H1 (cell line): ENCODE data around the gene RFFL. TPM values are rescaled to one million over a fixed set of nuclear protein-coding genes. Genes with fewer than 3 reads are reported as not detected.

ENCODE experiments used
- CTCF ChIA-PET: fragments of 300-600 bp; sonication (Branson Sonifier 250); formaldehyde crosslinking; loops from one replicate; lab custom pipeline; 2021; ENCODE audit not compliant: partially characterized antibody; lab: Charles Lee
- POLR2A ChIA-PET: fragments of 300-600 bp; sonication (Branson Sonifier 250); formaldehyde crosslinking; loops from one replicate; lab custom pipeline; 2021; ENCODE audit warnings: inconsistent platforms; ENCODE audit not compliant: partially characterized antibody; lab: Charles Lee
- DNase-seq, 2 experiments: peaks; one replicate each; pipeline versions ENCODE4 v3.0.0 to v3.0.0-alpha.2; 2010 to 2022; ENCODE audit warnings: low spot score in 2 of 2, low read depth in 1 of 2, mixed read lengths in 1 of 2
- FAIRE-seq: peaks from 2 replicates; lab custom pipeline; 2011; peaks lifted over from hg19 to GRCh38; lab: Jason Lieb, UNC
- H2AFZ ChIP-seq: 2 replicates; pipeline ENCODE4 v1.8.1; 2012; ENCODE audit warnings: low read length, inconsistent platforms
- H2AK5ac ChIP-seq: 2 replicates; pipeline ENCODE4 v1.6.1; 2013; ENCODE audit warnings: low read depth, low read length
- H2BK120ac ChIP-seq: replicated peaks from 2 replicates; pipeline ENCODE3; 2013; ENCODE audit warnings: low read depth, low read length, inconsistent platforms
- H2BK12ac ChIP-seq: 2 replicates; pipeline ENCODE4 v1.6.1; 2013; ENCODE audit warnings: low read depth, low read length
- H2BK15ac ChIP-seq: 2 replicates; pipeline ENCODE4 v1.6.1; 2013; ENCODE audit warnings: low read length
- H2BK20ac ChIP-seq: 2 replicates; pipeline ENCODE4 v1.6.1; 2013; ENCODE audit warnings: low read length
- H2BK5ac ChIP-seq: 2 replicates; pipeline ENCODE4 v1.6.1; 2013; ENCODE audit warnings: low read depth, low read length
- H3K14ac ChIP-seq: 2 replicates; pipeline ENCODE4 v1.6.1; 2013; ENCODE audit warnings: inconsistent platforms; ENCODE audit not compliant: insufficient read length
- H3K18ac ChIP-seq: 2 replicates; pipeline ENCODE4 v1.6.1; 2013; ENCODE audit warnings: low read length; ENCODE audit errors: extremely low read depth
- H3K23ac ChIP-seq: 2 replicates; pipeline ENCODE4 v1.6.1; 2013; ENCODE audit warnings: inconsistent platforms; ENCODE audit not compliant: insufficient read length
- H3K23me2 ChIP-seq: 2 replicates; pipeline ENCODE4 v1.6.1; 2013; ENCODE audit warnings: low read depth, low read length
- H3K27ac ChIP-seq: 2 replicates; pipeline ENCODE4 v1.6.1; 2011; ENCODE audit warnings: low read depth, low read length, inconsistent platforms
- H3K27me3 ChIP-seq, 4 experiments: replicated peaks in 1 of 4; 1 replicate in 1 of 4; 2 replicates in 3 of 4; pipeline versions ENCODE4 v1.6.1 to v1.8.1; 2011 to 2013; ENCODE audit warnings: low read length in 3 of 4, mild to moderate bottlenecking in 3 of 4, inconsistent platforms in 2 of 4, mixed read lengths in 2 of 4, moderate library complexity in 1 of 4; ENCODE audit not compliant: control insufficient read depth in 3 of 4, insufficient read depth in 3 of 4; ENCODE audit errors: extremely low read depth in 1 of 4
- H3K36me3 ChIP-seq, 4 experiments: 2 replicates each; pipeline versions ENCODE4 v1.6.1 to v1.8.1; 2011 to 2013; ENCODE audit warnings: mild to moderate bottlenecking in 4 of 4, low read length in 3 of 4, moderate library complexity in 2 of 4, control low read depth in 1 of 4, inconsistent platforms in 1 of 4; ENCODE audit not compliant: insufficient read depth in 4 of 4, control insufficient read depth in 2 of 4
- H3K4ac ChIP-seq: replicated peaks from 2 replicates; pipeline ENCODE3; 2013; ENCODE audit warnings: low read length, low read depth, mixed read lengths, inconsistent platforms; ENCODE audit not compliant: insufficient read length
- H3K4me1 ChIP-seq, 4 experiments: replicated peaks in 1 of 4; 1 replicate in 1 of 4; 2 replicates in 3 of 4; pipeline versions ENCODE4 v1.6.1 to v1.8.1; 2011 to 2013; ENCODE audit warnings: low read length in 3 of 4, inconsistent platforms in 2 of 4, mixed read lengths in 1 of 4; ENCODE audit not compliant: insufficient read depth in 4 of 4, control insufficient read depth in 3 of 4
- H3K4me2 ChIP-seq, 2 experiments: 2 replicates each; pipeline versions ENCODE4 v1.6.1 to v1.8.1; 2011 to 2013; ENCODE audit warnings: low read depth in 2 of 2, low read length in 2 of 2, control low read depth in 1 of 2, inconsistent platforms in 1 of 2, mild to moderate bottlenecking in 1 of 2; ENCODE audit not compliant: insufficient read depth in 1 of 2
- H3K4me3 ChIP-seq, 4 experiments: fragments of 200-600, 300-600 bp in 1 of 4; sonication (generic), shearing (Covaris generic), sonication (Bioruptor Twin) in 1 of 4; 2 replicates each; pipeline versions ENCODE4 v1.5.1 to v1.8.1; 2011 to 2016; ENCODE audit warnings: low read length in 4 of 4, low read depth in 3 of 4, control low read depth in 2 of 4, inconsistent platforms in 2 of 4, mild to moderate bottlenecking in 2 of 4, mixed read lengths in 1 of 4, moderate library complexity in 1 of 4; ENCODE audit not compliant: insufficient read depth in 2 of 4; ENCODE audit errors: extremely low read depth in 1 of 4
- H3K56ac ChIP-seq: replicated peaks from 2 replicates; pipeline ENCODE3; 2013; ENCODE audit warnings: low read depth, mild to moderate bottlenecking, mixed read lengths, low read length, inconsistent platforms; ENCODE audit not compliant: insufficient read length
- H3K79me1 ChIP-seq: 2 replicates; pipeline ENCODE4 v1.6.1; 2013; ENCODE audit warnings: low read depth, low read length, control low read depth
- H3K79me2 ChIP-seq, 2 experiments: 2 replicates each; pipeline versions ENCODE4 v1.6.1 to v1.8.1; 2012 to 2013; ENCODE audit warnings: low read length in 2 of 2, mild to moderate bottlenecking in 2 of 2, inconsistent platforms in 1 of 2; ENCODE audit not compliant: insufficient read depth in 2 of 2, control insufficient read depth in 1 of 2
- H3K9ac ChIP-seq, 4 experiments: replicated peaks in 1 of 4; 1 replicate in 1 of 4; 2 replicates in 3 of 4; pipeline versions ENCODE4 v1.6.1 to v1.8.1; 2011 to 2013; ENCODE audit warnings: low read depth in 3 of 4, low read length in 3 of 4, control low read depth in 2 of 4, mild to moderate bottlenecking in 2 of 4, moderate library complexity in 2 of 4, inconsistent platforms in 1 of 4; ENCODE audit errors: extremely low read depth in 1 of 4
- H3K9me3 ChIP-seq, 2 experiments: 2 replicates each; pipeline versions ENCODE4 v1.6.1 to v1.8.1; 2012 to 2013; ENCODE audit warnings: mild to moderate bottlenecking in 2 of 2, moderate library complexity in 2 of 2, control low read depth in 1 of 2, inconsistent platforms in 1 of 2, low read depth in 1 of 2, low read length in 1 of 2, mixed read lengths in 1 of 2; ENCODE audit not compliant: insufficient read depth in 2 of 2
- H4K20me1 ChIP-seq, 2 experiments: replicated peaks in 1 of 2; 2 replicates each; pipeline versions ENCODE3 to v1.8.1; 2011 to 2013; ENCODE audit warnings: inconsistent platforms in 2 of 2, low read length in 2 of 2, mild to moderate bottlenecking in 1 of 2; ENCODE audit not compliant: insufficient read depth in 2 of 2, control insufficient read depth in 1 of 2
- H4K5ac ChIP-seq: 2 replicates; pipeline ENCODE4 v1.6.1; 2013; ENCODE audit warnings: low read length, low read depth, mixed read lengths, inconsistent platforms; ENCODE audit not compliant: insufficient read length
- H4K8ac ChIP-seq: 2 replicates; pipeline ENCODE4 v1.8.0; 2013; ENCODE audit warnings: mild to moderate bottlenecking, moderate library complexity, low read length, inconsistent platforms; ENCODE audit not compliant: insufficient read depth; ENCODE audit errors: extremely low read depth
- H4K91ac ChIP-seq: replicated peaks from 2 replicates; pipeline ENCODE3; 2013; ENCODE audit warnings: low read length, mixed read lengths, inconsistent platforms; ENCODE audit not compliant: insufficient read length
- SP1 ChIP-seq: IDR thresholded peaks from 2 replicates; pipeline ENCODE4 v1.6.1; 2011; ENCODE audit warnings: low read depth, low read length
- TEAD4 ChIP-seq: IDR thresholded peaks from 2 replicates; pipeline ENCODE4 v1.6.1; 2012; ENCODE audit warnings: low read depth, low read length, inconsistent platforms, mixed read lengths
- WGBS, 2 experiments: shearing (Covaris generic) in 1 of 2; methylation state at CpG; one replicate each; pipeline versions ENCODE4 v1.1.6 to v1.1.7; 2013 to 2015; ENCODE audit warnings: low lambda C conversion rate in 2 of 2, mixed read lengths in 2 of 2, inconsistent platforms in 1 of 2, low coverage in 1 of 2, missing lambda C conversion rate in 1 of 2; ENCODE audit not compliant: insufficient replicate concordance in 2 of 2, insufficient coverage in 1 of 2, insufficient read length in 1 of 2; ENCODE audit errors: extremely low coverage in 1 of 2, missing lambda C conversion rate in 1 of 2; 5-methylcytosine and 5-hydroxymethylcytosine counted together
- polyA plus RNA-seq, 7 experiments: library from polyadenylated mRNA; depleted of rRNA in 3 of 7; stranded (reverse) in 5 of 7; unstranded in 2 of 7; fragments of >200 nt in 5 of 7; fragments of 200-250 nt in 2 of 7; gene quantifications; 1 replicate in 5 of 7; 2 replicates in 1 of 7; 4 replicates in 1 of 7; pipeline versions ENCODE4 v1.2.1 to v1.2.3, GENCODE V29; 2011 to 2013; ENCODE audit warnings: missing spikeins in 2 of 7, mixed read lengths in 2 of 7
- total RNA-seq: library from RNA; stranded (reverse); fragmentation: NEBNext Ultra II Directional; extraction: Animal tissue kit (Norgen Biotek cat#: 25700); gene quantifications from 2 replicates; pipeline ENCODE4 v1.2.1, GENCODE V29; 2021

Gene RFFL
- total and polyA plus RNA-seq, 2 of the 8 experiments (the other 6 are each of a cell fraction or from before 2014, with no cell fraction given): 14.0 to 24.5 TPM

GRCh38 chr17:34996422-34997285 lies 66.9 kb downstream of the RFFL start:
- CTCF ChIA-PET: interaction anchor here (0.6 to 5.2 kb wide), 11 partner anchors 8 to 130 kb away, joined by 3 to 43 read pairs (median 4); partner anchors contain the start of gene RAD51D
- H4K91ac ChIP-seq: no peak overlapping the region
- H3K14ac ChIP-seq: no peak overlapping the region
- no peaks in the 10 kb centered on the region for H3K27me3 ChIP-seq
- no peak overlapping the region for H2AFZ ChIP-seq
- H2AK5ac ChIP-seq: no peak overlapping the region
- H2BK12ac ChIP-seq: no peak overlapping the region
- H3K9me3 ChIP-seq: no peaks in the 10 kb centered on the region
- no peaks in the 10 kb centered on the region for H3K79me1 ChIP-seq
- TF ChIP-seq TEAD4: no peak
- TF ChIP-seq SP1: no peak
- no peaks in the 10 kb centered on the region for H3K23me2 ChIP-seq
- no peak overlapping the region for H3K23ac ChIP-seq
- H2BK20ac ChIP-seq: no peak overlapping the region
- H3K4me3 ChIP-seq: no peak overlapping the region
- POLR2A ChIA-PET: interaction anchor here (1.2 to 1.5 kb wide), 5 partner anchors 9 to 133 kb away, joined by 3 to 6 read pairs (median 4); no protein-coding TSS in a partner anchor
- H4K20me1 ChIP-seq: peaks cover 8 to 11% of the 10 kb centered on the region in 2 experiments
- no peaks in the 10 kb centered on the region for H3K4me1 ChIP-seq
- no peak overlapping the region for H3K4me2 ChIP-seq
- no peak overlapping the region for H3K27ac ChIP-seq
- H2BK5ac ChIP-seq: no peak overlapping the region
- H3K56ac ChIP-seq: no peak overlapping the region
- no peak overlapping the region for H2BK120ac ChIP-seq
- no peak overlapping the region for H2BK15ac ChIP-seq
- H4K8ac ChIP-seq: no peak overlapping the region
- H4K5ac ChIP-seq: no peak overlapping the region
- H3K18ac ChIP-seq: no peak overlapping the region
- H3K9ac ChIP-seq: no peak overlapping the region
- H3K36me3 ChIP-seq: peaks cover 59 to 89% (median 85%) of the 10 kb centered on the region in 4 experiments
- H3K79me2 ChIP-seq: no peaks in the 10 kb centered on the region
- DNase-seq (no peak), FAIRE-seq (no peak)
- no peak overlapping the region for H3K4ac ChIP-seq
- 93% methylated on average over 3 of the region's 3 CpGs; no CpG with 5 or more reads in 1 of the 2 experiments for WGBS, 2 experiments
